HEK293 (cell line): ENCODE data around the gene FCHSD1.
A peak's percentile ranks its signal among the peaks of the same experiment; 100 is the strongest.

Source experiments
- CTCF ChIA-PET: fragments of 350-600 bp; formaldehyde crosslinking; extraction: SDS; loops from one replicate; lab custom pipeline; 2021; ENCODE audit warnings: antibody characterized with exemption; lab: Yijun Ruan, JAX
- POLR2A ChIA-PET: fragments of 300-600 bp; formaldehyde crosslinking; extraction: SDS; loops from one replicate; lab custom pipeline; 2020; ENCODE audit warnings: antibody characterized with exemption, inconsistent platforms; lab: Yijun Ruan, JAX
- H3K27ac ChIP-seq: fragments of 200-500 bp; sonication (Bioruptor generic); 2 replicates; pipeline ENCODE4 v1.5.1; 2014; ENCODE audit warnings: low read depth, low read length, control low read depth, inconsistent platforms; ENCODE audit errors: extremely low read depth
- H3K36me3 ChIP-seq, 2 experiments: fragments of 200-500 bp in 1 of 2; sonication (Bioruptor generic) in 1 of 2; 1 replicate in 1 of 2; 2 replicates in 1 of 2; pipeline ENCODE4 v1.5.1; 2014 to 2017; ENCODE audit warnings: inconsistent platforms in 2 of 2, low read length in 2 of 2; ENCODE audit not compliant: control insufficient read depth in 2 of 2, insufficient read depth in 1 of 2
- H3K4me1 ChIP-seq: fragments of 200-500 bp; sonication (Bioruptor generic); 2 replicates; pipeline ENCODE4 v1.5.1; 2014; ENCODE audit warnings: mild to moderate bottlenecking, low read length, inconsistent platforms; ENCODE audit not compliant: control insufficient read depth, insufficient read depth
- H3K4me3 ChIP-seq: 2 replicates; pipeline ENCODE4 v1.5.1; 2011; ENCODE audit warnings: low read depth, mild to moderate bottlenecking, control low read depth, low read length, moderate library complexity
- H3K9me3 ChIP-seq: fragments of 200-500 bp; sonication (Bioruptor generic); 2 replicates; pipeline ENCODE4 v1.5.1; 2014; ENCODE audit warnings: low read depth, low read length, inconsistent platforms; ENCODE audit not compliant: control insufficient read depth, insufficient read depth
- GLIS2 ChIP-seq: fragments of 450-650 bp; formaldehyde crosslinking; IDR thresholded peaks from 2 replicates; pipeline ENCODE4 v1.5.1; 2016; ENCODE audit warnings: missing biosample characterization, missing genetic modification characterization
- HIC1 ChIP-seq: fragments of 450-650 bp; formaldehyde crosslinking; IDR thresholded peaks from 2 replicates; pipeline ENCODE4 v1.5.1; 2016; ENCODE audit warnings: missing biosample characterization, missing genetic modification characterization
- ZNF146 ChIP-seq: fragments of 450-650 bp; formaldehyde crosslinking; IDR thresholded peaks from 2 replicates; pipeline ENCODE4 v1.5.1; 2016; ENCODE audit warnings: missing biosample characterization, missing genetic modification characterization
- ZNF223 ChIP-seq: fragments of 450-650 bp; formaldehyde crosslinking; IDR thresholded peaks from 2 replicates; pipeline ENCODE4 v1.5.1; 2016; ENCODE audit warnings: missing biosample characterization, missing genetic modification characterization
- ZNF302 ChIP-seq: fragments of 450-650 bp; formaldehyde crosslinking; IDR thresholded peaks from 2 replicates; pipeline ENCODE4 v1.5.1; 2016; ENCODE audit warnings: missing biosample characterization, missing genetic modification characterization, low read depth
- ZNF488 ChIP-seq: fragments of 450-650 bp; formaldehyde crosslinking; IDR thresholded peaks from 2 replicates; pipeline ENCODE4 v1.5.1; 2016; ENCODE audit warnings: missing biosample characterization, missing genetic modification characterization
- ZNF501 ChIP-seq: fragments of 450-650 bp; formaldehyde crosslinking; IDR thresholded peaks from 2 replicates; pipeline ENCODE4 v1.5.1; 2016; ENCODE audit warnings: missing biosample characterization, missing genetic modification characterization
- ZNF549 ChIP-seq: fragments of 450-650 bp; IDR thresholded peaks from 2 replicates; pipeline ENCODE4 v1.5.1; 2018; ENCODE audit warnings: missing biosample characterization, missing genetic modification characterization, mild to moderate bottlenecking, inconsistent platforms, moderate library complexity
- ZNF596 ChIP-seq: fragments of 450-650 bp; IDR thresholded peaks from 2 replicates; pipeline ENCODE4 v1.5.0; 2018; ENCODE audit warnings: missing biosample characterization, mild to moderate bottlenecking, missing genetic modification characterization, moderate library complexity
- ZNF704 ChIP-seq: fragments of 450-650 bp; formaldehyde crosslinking; IDR thresholded peaks from 2 replicates; pipeline ENCODE4 v1.5.1; 2016; ENCODE audit warnings: missing biosample characterization, missing genetic modification characterization
- ZSCAN4 ChIP-seq: fragments of 450-650 bp; formaldehyde crosslinking; IDR thresholded peaks from 2 replicates; pipeline ENCODE4 v1.5.1; 2017; ENCODE audit warnings: missing biosample characterization, missing genetic modification characterization
- TF ChIP-seq, protein P1 (sequence below): fragments of 450-650 bp; formaldehyde crosslinking; optimal IDR thresholded peaks from 2 replicates; pipeline ENCODE3; 2016; ENCODE audit warnings: missing biosample characterization, mild to moderate bottlenecking, missing genetic modification characterization

The FCHSD1 gene

GRCh38 chr5:141649056-141649688 is 2.0 kb downstream of the FCHSD1 start (continued):
- TF ChIP-seq GLIS2 (peak; percentile 23; the same call in 1 of the 2 replicates), ZSCAN4 (no peak), HIC1 (tag by site-specific recombination) (peak; percentile 63), ZNF488 (no peak), ZNF223 (tag by site-specific recombination) (no peak), ZNF596 (no peak)

DNA sequence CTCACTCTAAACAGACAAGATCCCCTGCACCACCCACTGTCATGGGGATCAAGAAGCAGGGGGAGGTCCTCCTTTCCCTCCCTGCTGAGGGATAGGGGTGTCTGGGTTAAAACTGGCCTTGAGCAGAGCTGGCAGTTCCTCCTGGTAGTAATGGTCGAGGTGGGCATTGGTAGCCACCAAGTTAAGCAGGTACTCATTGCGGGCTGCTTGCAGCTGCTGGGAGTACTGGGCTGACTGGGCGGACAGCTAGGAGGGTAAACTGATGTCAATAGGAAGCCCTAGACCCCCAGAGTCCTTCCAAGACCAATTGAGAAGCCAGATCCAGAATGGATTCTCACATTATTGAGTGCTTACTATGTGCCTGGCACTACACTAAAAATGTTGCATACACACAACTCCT is 3.4 kb downstream of the FCHSD1 start:
- H3K27ac ChIP-seq: no peak overlapping the region
- H3K36me3 ChIP-seq: peaks cover 0 to 20% of the 10 kb centered on the region in 2 experiments; a peak in 1 of 3 replicates
- no peak overlapping the region for H3K4me3 ChIP-seq
- H3K4me1 ChIP-seq: no peaks in the 10 kb centered on the region
- CTCF ChIA-PET: interaction anchor here (0.6 to 1.2 kb wide), 3 partner anchors 12 to 313 kb away, joined by 3 to 4 read pairs (median 3); no protein-coding TSS in a partner anchor
- H3K9me3 ChIP-seq: no peaks in the 10 kb centered on the region
- POLR2A ChIA-PET: interaction anchor here (1.9 kb wide), 1 partner anchor 11 kb away, joined by 9 read pairs; the partner anchor contains the start of genes HDAC3 and RELL2
- TF ChIP-seq ZNF302 (tag by site-specific recombination): no peak
- no peak for TF ChIP-seq ZNF501 (tag by site-specific recombination)
- TF ChIP-seq, protein P1, sequence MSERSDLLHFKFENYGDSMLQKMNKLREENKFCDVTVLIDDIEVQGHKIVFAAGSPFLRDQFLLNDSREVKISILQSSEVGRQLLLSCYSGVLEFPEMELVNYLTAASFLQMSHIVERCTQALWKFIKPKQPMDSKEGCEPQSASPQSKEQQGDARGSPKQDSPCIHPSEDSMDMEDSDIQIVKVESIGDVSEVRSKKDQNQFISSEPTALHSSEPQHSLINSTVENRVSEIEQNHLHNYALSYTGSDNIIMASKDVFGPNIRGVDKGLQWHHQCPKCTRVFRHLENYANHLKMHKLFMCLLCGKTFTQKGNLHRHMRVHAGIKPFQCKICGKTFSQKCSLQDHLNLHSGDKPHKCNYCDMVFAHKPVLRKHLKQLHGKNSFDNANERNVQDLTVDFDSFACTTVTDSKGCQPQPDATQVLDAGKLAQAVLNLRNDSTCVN: no peak
- TF ChIP-seq ZNF549 (tag by site-specific recombination): no peak
- TF ChIP-seq, all 188 proteins: peak for 0

DNA sequence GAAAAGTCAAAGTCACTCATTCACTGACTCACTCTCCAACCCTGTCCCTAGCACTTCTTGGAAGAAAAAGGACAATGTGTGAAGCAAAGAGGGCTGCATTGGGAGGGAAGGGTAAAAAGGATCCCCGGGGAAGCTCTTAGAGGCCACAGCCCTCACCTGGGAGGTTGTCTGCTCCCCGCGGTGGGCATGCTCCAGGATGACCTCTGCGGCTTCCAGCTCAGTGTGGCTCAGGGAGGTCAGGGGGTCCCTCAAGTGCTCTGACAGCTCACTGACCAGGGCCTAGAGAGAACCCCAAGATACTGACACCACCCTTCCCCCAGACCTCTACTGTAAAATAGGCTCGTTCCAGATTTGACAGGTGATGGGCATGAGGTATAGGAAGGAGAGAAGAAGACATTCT is 4.0 kb downstream of the FCHSD1 start:
- no peaks in the 10 kb centered on the region for H3K4me1 ChIP-seq
- peaks cover 0 to 20% of the 10 kb centered on the region in 2 experiments; a peak in 1 of 3 replicates for H3K36me3 ChIP-seq
- POLR2A ChIA-PET: interaction anchor here (1.4 to 1.9 kb wide), 2 partner anchors 11 to 274 kb away, joined by 4 to 9 read pairs; partner anchors contain the start of genes HDAC3 and RELL2
- CTCF ChIA-PET: interaction anchor here (0.6 to 1.4 kb wide), 4 partner anchors 28 to 445 kb away, joined by 4 read pairs; no protein-coding TSS in a partner anchor
- H3K27ac ChIP-seq: no peak overlapping the region
- H3K9me3 ChIP-seq: no peaks in the 10 kb centered on the region
- no peak overlapping the region for H3K4me3 ChIP-seq
- TF ChIP-seq ZNF704 (tag by site-specific recombination) (no peak), ZNF146 (tag by site-specific recombination) (no peak)
